Skeletal muscle tissue (tissue), 4 donors: ENCODE measurements around the gene ZSWIM1. TPM values are rescaled to one million over a fixed set of nuclear protein-coding genes. Genes with fewer than 3 reads are reported as not detected.
"Not testable (repeated sequence)": the region's sequence is repeated elsewhere in the genome, so short reads cannot be mapped to it uniquely, and the experiment has no call there.

Experiments used
- H3K27ac ChIP-seq: one replicate; pipeline ENCODE4 v1.7.0; 2013; ENCODE audit warnings: mild to moderate bottlenecking, low read depth, low read length, inconsistent platforms
- H3K27me3 ChIP-seq, 3 donors: one replicate each; pipeline ENCODE4 v1.7.0; 2013; ENCODE audit warnings: low read length in 3 of 3; ENCODE audit not compliant: control insufficient read depth in 3 of 3, insufficient read depth in 3 of 3
- H3K36me3 ChIP-seq, 3 donors: one replicate each; pipeline ENCODE4 v1.7.0; 2013; ENCODE audit warnings: low read length in 3 of 3; ENCODE audit not compliant: control insufficient read depth in 3 of 3, insufficient read depth in 3 of 3
- H3K4me1 ChIP-seq, 3 donors: one replicate each; pipeline ENCODE4 v1.7.0; 2013; ENCODE audit warnings: low read length in 3 of 3, mild to moderate bottlenecking in 3 of 3; ENCODE audit not compliant: control insufficient read depth in 3 of 3, insufficient read depth in 3 of 3
- H3K4me3 ChIP-seq, 3 donors: one replicate each; pipeline ENCODE4 v1.7.0; 2013; ENCODE audit warnings: low read length in 3 of 3
- H3K9ac ChIP-seq, 3 donors: one replicate each; pipeline ENCODE4 v1.7.0; 2013; ENCODE audit warnings: low read length in 3 of 3, mild to moderate bottlenecking in 3 of 3, moderate library complexity in 2 of 3, low read depth in 1 of 3
- H3K9me3 ChIP-seq, 3 donors: one replicate each; pipeline ENCODE4 v1.7.0; 2013; ENCODE audit warnings: low read length in 3 of 3; ENCODE audit not compliant: control insufficient read depth in 3 of 3
- total RNA-seq: library from RNA; depleted of rRNA; stranded (reverse); fragments of >200 nt; gene quantifications from one replicate; pipeline ENCODE4 v1.2.3, GENCODE V29; 2014
- donor health status: Osteomylitis.

The ZSWIM1 gene
- total RNA-seq, 1 donor from 2014 or later: 3.1 TPM

DNA sequence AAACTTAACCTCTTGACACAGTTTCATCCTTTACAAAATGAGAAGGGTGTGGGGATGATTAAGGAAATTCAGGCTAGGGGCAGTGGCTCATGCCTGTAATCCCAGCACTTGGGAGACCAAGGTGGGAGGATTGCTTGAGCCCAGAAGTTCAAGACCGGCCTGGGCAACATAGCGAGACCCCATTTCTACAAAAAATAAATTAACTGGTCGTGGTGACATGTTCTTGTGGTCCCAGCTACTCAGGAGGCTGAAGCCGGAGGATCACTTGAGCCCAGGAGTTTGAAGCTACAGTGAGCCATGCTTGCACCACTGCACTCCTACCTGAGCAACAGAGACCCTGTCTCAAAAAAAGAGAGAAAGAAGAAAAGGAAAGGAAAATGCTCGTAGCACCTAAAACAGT is 14.6 kb upstream of the ZSWIM1 start:
- H3K4me1 ChIP-seq: no peaks in the 10 kb centered on the region
- no peak overlapping the region for H3K4me3 ChIP-seq
- H3K27ac ChIP-seq: no peak overlapping the region
- H3K27me3 ChIP-seq: no peaks in the 10 kb centered on the region
- no peak overlapping the region for H3K9ac ChIP-seq
- H3K9me3 ChIP-seq: no peaks in the 10 kb centered on the region
- no peaks in the 10 kb centered on the region for H3K36me3 ChIP-seq

DNA sequence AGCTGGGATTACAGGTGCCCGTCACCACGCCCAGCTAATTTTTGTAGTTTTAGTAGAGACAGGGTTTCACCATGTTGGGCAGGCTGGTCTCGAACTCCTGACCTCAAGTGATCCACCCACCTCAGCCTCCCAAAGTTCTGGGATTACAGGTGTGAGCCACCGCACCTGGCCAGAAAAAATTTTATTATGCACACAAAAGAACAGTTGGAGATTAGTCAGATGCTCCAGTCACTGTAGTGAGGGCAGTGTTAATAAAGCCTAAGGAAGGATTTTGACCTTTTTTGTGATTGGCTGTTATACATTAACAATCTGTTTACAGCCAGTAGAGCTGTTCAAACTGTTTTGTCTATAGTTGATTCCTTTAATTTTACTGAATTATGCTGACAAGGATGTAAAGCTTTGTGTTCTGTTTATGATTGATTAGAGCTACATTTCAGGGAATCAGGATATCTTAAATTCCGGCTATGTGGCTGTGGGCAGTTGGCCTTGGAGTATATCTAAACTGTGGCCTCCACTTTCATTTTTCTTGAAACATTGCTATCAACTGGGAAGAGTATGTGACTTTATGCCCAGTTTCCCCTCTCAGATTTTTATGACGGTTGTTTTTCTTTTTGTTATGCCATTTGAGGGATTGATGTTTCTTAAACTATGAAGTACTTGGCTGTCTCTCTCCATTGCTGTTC is 13.8 kb upstream of the ZSWIM1 start:
- H3K4me1 ChIP-seq: no peaks in the 10 kb centered on the region
- H3K4me3 ChIP-seq: no peak overlapping the region
- no peaks in the 10 kb centered on the region for H3K9me3 ChIP-seq
- H3K27me3 ChIP-seq: no peaks in the 10 kb centered on the region
- H3K27ac ChIP-seq: no peak overlapping the region
- no peak overlapping the region for H3K9ac ChIP-seq
- no peaks in the 10 kb centered on the region for H3K36me3 ChIP-seq

DNA sequence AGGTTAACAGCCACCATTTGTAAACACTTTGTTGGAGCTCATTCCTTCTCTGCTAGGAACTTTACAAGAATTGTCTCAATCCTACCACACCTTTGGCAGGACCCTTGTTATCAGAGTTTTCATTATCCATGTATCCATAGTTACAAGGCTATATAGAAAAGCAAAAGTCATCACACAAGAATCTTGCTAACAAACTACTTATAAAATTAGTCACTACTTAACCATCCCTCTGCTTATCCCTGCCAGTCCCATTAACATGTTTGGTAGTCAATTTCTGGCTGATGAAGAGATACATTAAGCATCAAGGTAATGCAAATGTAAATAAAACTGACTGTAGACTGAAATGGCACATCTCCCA is 13.2 kb upstream of the ZSWIM1 start:
- Histone ChIP-seq H3K27ac (no peak overlapping the region), H3K9ac (no peak overlapping the region), H3K9me3 (no peaks in the 10 kb centered on the region), H3K4me1 (no peaks in the 10 kb centered on the region), H3K27me3 (no peaks in the 10 kb centered on the region), H3K4me3 (no peak overlapping the region), H3K36me3 (peaks cover 0 to 4% (median 3%) of the 10 kb centered on the region in 3 donors)

DNA sequence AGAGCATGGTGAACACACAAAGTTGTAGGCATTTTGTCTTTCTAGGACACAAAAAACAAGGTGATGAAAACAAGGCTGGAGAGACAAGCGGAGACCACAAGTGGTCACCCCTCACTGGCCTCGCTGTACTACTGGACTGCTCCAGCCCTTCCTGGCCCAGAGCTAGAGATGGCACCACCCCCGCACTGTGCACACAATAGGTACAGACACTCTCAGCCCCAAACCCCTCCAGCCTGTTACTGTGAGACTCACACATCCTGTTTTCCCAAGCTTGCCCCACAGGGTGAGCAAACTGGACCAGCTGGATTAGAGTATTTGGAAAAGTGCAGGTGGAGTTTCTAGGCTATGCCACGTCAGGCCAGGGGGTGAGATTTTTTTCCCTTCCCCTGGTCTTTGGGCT is 8.4 kb upstream of the ZSWIM1 start:
- H3K27ac ChIP-seq: no peak overlapping the region
- peaks cover 11 to 15% (median 12%) of the 10 kb centered on the region in 3 donors for H3K36me3 ChIP-seq
- no peak overlapping the region for H3K4me3 ChIP-seq
- no peaks in the 10 kb centered on the region for H3K27me3 ChIP-seq
- no peaks in the 10 kb centered on the region for H3K4me1 ChIP-seq
- no peak overlapping the region for H3K9ac ChIP-seq
- no peaks in the 10 kb centered on the region for H3K9me3 ChIP-seq

DNA sequence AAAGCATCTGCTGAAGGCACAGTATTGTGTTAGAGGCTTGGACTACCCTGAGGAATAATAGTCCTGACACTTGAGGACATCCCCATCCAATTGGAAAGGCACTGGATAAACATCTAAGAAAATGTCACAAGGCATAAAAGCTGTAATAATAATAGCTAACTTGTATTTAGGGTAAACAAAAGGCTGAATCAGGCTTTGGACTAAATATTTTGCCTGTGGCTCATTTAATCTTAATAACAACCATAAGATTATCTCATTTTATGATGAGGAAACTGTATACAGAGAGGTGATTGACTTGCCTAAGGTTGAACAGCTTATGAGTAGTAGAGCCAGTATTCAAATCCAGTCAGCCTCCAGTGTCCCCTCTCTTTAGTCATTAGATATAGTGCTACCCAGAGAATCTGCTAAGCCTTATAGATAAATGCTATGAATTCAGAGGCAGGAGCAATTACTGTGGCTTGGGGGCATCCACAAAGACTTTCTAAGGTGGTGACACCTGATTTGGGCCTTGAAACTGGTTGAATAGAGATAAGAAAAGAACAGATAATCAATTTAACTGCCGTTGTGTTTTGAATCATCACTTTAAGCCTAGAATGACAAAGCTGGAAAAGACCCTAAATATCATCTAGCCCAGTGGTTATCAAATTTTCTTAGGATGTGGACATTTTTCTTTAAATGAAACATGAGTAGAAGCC is 7.5 kb upstream of the ZSWIM1 start:
- no peaks in the 10 kb centered on the region for H3K4me1 ChIP-seq
- H3K9ac ChIP-seq: no peak overlapping the region
- peaks cover 20 to 24% (median 20%) of the 10 kb centered on the region in 3 donors for H3K36me3 ChIP-seq
- no peaks in the 10 kb centered on the region for H3K9me3 ChIP-seq
- no peak overlapping the region for H3K27ac ChIP-seq
- H3K27me3 ChIP-seq: no peaks in the 10 kb centered on the region
- H3K4me3 ChIP-seq: no peak overlapping the region

DNA sequence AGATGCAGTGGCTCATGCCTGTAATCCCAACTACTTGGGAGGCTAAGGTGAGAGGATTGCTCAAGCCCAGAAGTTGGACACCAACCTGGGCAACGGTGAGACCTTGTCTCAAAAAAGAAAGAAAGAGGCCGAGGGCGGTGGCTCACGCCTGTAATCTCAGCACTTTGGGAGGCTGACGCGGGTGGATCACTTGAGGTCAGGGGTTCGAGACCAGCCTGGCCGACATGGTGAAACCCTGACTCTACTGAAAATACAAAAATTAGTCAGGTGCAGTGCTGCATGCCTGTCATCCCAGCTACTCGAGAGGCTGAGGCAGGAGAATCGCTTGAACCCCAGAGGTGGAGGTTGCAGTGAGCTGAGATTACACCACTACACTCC is 6.9 kb upstream of the ZSWIM1 start:
- not testable (repeated sequence) for H3K4me3 ChIP-seq, H3K27me3 ChIP-seq, H3K4me1 ChIP-seq, H3K9ac ChIP-seq, H3K9me3 ChIP-seq, H3K27ac ChIP-seq
- H3K36me3 ChIP-seq: peaks cover 20 to 26% (median 21%) of the 10 kb centered on the region in 3 donors

DNA sequence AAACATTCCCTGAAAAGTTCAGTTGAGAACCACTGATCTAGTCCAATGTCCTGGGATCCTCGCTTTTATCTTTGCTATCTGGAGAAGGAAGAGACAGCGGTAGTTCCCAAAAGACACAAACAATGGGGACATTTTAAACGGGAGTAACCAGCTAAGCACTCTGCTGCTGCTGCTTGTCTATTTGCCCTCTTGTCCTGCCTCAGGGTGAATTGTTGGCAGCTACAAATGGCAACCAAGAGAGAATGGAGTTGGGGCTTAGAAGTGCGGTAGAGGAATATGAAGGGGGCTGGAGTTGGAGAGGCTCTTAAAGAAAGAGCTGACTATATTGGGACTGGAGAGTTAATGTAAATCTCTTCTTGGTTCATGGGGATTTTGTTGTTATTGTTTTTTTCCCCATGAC is 6.5 kb upstream of the ZSWIM1 start:
- H3K4me1 ChIP-seq: no peaks in the 10 kb centered on the region
- no peak overlapping the region for H3K27ac ChIP-seq
- H3K9ac ChIP-seq: no peak overlapping the region
- no peaks in the 10 kb centered on the region for H3K27me3 ChIP-seq
- H3K4me3 ChIP-seq: no peak overlapping the region
- H3K36me3 ChIP-seq: peaks cover 20 to 26% (median 21%) of the 10 kb centered on the region in 3 donors
- H3K9me3 ChIP-seq: no peaks in the 10 kb centered on the region

DNA sequence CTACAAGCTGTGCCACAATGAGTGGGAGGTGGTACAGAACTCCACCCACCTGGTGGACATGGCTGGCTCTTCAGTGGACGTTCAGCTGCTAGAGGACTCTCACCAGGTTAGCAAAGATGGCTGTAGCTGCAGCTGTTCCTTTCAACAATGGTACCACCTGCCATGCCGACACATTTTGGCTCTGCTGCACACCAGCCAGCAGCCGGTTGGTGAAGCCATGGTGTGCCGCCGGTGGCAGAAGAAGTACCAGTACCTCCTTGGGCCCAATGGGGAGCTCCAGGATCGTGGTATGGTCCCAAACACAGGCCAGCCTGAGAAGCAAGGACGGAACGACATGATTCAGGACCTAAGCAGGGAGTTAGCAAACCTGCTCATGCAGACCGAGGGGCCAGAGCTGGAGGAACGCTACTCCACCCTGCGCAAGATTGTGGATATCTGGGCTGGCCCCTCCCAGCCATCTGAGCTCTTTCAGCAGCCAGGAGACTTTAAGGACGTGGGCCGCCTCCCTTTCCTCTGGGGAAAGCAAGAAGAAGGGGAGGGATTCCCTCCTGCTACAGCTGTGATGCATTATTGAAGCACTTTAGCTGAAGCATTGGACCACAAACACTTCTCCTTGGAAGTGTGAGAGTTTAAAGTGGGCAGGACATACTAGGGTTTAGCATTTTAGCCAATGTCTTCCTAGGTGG is 2.8 kb upstream of the ZSWIM1 start:
- Histone ChIP-seq H3K9ac (peak overlapping the region in 1 of 3 donors; percentile 25), H3K27ac (no peak overlapping the region), H3K4me1 (peaks cover 11 to 16% (median 13%) of the 10 kb centered on the region in 3 donors), H3K9me3 (no peaks in the 10 kb centered on the region), H3K4me3 (no peak overlapping the region), H3K27me3 (no peaks in the 10 kb centered on the region), H3K36me3 (peaks cover 25 to 28% (median 26%) of the 10 kb centered on the region in 3 donors)

DNA sequence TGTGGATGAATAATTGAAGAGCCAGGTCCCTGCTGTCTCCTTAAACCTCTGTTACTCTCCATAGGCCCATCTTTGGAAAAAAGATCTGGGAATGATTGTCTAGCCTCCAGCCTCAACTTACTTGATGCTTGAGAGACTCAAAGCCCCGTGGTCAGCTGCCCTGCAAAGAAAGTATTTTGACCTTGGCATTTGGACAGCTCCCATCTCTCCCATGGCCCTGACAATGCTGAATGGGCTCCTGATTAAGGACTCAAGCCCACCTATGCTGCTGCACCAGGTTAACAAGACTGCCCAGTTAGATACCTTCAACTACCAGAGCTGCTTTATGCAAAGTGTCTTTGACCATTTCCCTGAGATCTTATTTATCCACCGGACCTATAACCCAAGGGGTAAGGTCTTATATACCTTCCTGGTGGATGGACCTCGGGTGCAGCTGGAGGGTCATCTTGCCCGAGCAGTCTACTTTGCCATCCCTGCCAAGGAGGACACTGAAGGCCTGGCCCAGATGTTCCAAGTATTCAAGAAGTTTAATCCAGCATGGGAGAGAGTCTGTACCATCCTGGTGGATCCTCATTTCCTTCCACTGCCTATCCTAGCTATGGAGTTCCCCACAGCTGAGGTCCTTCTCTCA is 1.6 kb downstream of the ZSWIM1 start:
- Histone ChIP-seq H3K27me3 (no peaks in the 10 kb centered on the region), H3K4me3 (no peak overlapping the region), H3K9me3 (no peaks in the 10 kb centered on the region), H3K4me1 (peaks cover 20 to 34% (median 23%) of the 10 kb centered on the region in 3 donors), H3K27ac (no peak overlapping the region), H3K36me3 (peaks cover 28 to 38% (median 37%) of the 10 kb centered on the region in 3 donors), H3K9ac (peak overlapping the region in 1 of 3 donors; percentile 8)

DNA sequence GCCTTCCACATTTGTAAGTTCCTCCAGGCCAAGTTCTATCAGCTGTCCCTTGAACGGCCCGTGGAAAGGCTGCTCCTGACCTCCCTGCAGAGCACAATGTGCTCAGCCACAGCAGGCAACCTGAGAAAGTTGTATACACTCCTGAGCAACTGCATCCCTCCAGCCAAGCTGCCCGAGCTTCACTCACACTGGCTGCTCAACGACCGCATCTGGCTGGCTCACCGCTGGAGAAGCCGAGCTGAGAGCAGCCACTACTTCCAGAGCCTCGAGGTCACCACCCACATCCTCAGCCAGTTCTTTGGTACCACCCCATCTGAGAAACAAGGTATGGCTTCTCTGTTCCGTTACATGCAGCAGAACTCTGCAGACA is 2.1 kb downstream of the ZSWIM1 start:
- Histone ChIP-seq H3K4me3 (no peak overlapping the region), H3K9me3 (no peaks in the 10 kb centered on the region), H3K27ac (no peak overlapping the region), H3K27me3 (no peaks in the 10 kb centered on the region), H3K4me1 (peaks cover 20 to 34% (median 25%) of the 10 kb centered on the region in 3 donors), H3K9ac (peak overlapping the region in 1 of 3 donors; percentile 8), H3K36me3 (peaks cover 27 to 37% (median 33%) of the 10 kb centered on the region in 3 donors)
